Smooth muscle cell (in vitro differentiated cells): ENCODE measurements around the gene RGS16. TPM values are rescaled to one million over a fixed set of nuclear protein-coding genes. Genes with fewer than 3 reads are reported as not detected.

ENCODE experiments used
- DNase-seq: peaks from one replicate; lab custom pipeline; 2025; ENCODE audit not compliant: unreplicated experiment; lab: John Stamatoyannopoulos, UW
- H2AFZ ChIP-seq: fragments of 200-600 bp; sonication (generic); 2 replicates; pipeline ENCODE4 v1.6.0; 2016; ENCODE audit warnings: antibody characterized with exemption, low read depth, mild to moderate bottlenecking
- H3F3A ChIP-seq: fragments of 200-600 bp; sonication (generic); 2 replicates; pipeline ENCODE4 v1.6.0; 2017; ENCODE audit warnings: antibody characterized with exemption, low read depth
- H3K27ac ChIP-seq: fragments of 200-600 bp; sonication (generic); 2 replicates; pipeline ENCODE4 v1.5.1; 2016; ENCODE audit warnings: low read depth, mild to moderate bottlenecking
- H3K27me3 ChIP-seq: fragments of 200-600 bp; sonication (generic); 2 replicates; pipeline ENCODE4 v1.6.1; 2016; ENCODE audit warnings: low read depth, mild to moderate bottlenecking
- H3K36me3 ChIP-seq: fragments of 200-600 bp; sonication (generic); 2 replicates; pipeline ENCODE4 v1.5.1; 2016; ENCODE audit warnings: low read depth
- H3K4me1 ChIP-seq: fragments of 200-600 bp; sonication (generic); 2 replicates; pipeline ENCODE4 v1.5.1; 2016; ENCODE audit warnings: low read depth
- H3K4me2 ChIP-seq: fragments of 200-600 bp; sonication (generic); 2 replicates; pipeline ENCODE4 v1.6.0; 2016; ENCODE audit warnings: mild to moderate bottlenecking
- H3K4me3 ChIP-seq: fragments of 200-600 bp; sonication (generic); 2 replicates; pipeline ENCODE4 v1.5.1; 2016; ENCODE audit warnings: mild to moderate bottlenecking
- H3K79me2 ChIP-seq: fragments of 200-600 bp; sonication (generic); 2 replicates; pipeline ENCODE4 v1.6.0; 2016; ENCODE audit warnings: low read depth, mild to moderate bottlenecking
- H3K9ac ChIP-seq: fragments of 200-600 bp; sonication (generic); 2 replicates; pipeline ENCODE4 v1.6.0; 2016; ENCODE audit warnings: low read depth
- H3K9me3 ChIP-seq: fragments of 200-600 bp; sonication (generic); replicated peaks from 2 replicates; pipeline ENCODE4 v1.5.1; 2016; ENCODE audit warnings: low read depth
- H4K20me1 ChIP-seq: fragments of 200-600 bp; sonication (generic); 2 replicates; pipeline ENCODE4 v1.6.0; 2016; ENCODE audit warnings: low read depth
- CTCF ChIP-seq: fragments of 200-600 bp; sonication (generic); IDR thresholded peaks from 2 replicates; pipeline ENCODE4 v1.5.1; 2017; ENCODE audit warnings: borderline replicate concordance, mild to moderate bottlenecking, antibody characterized with exemption; ENCODE audit not compliant: insufficient read depth, poor library complexity, severe bottlenecking
- WGBS: methylation state at CpG from one replicate; pipeline ENCODE4 v1.1.7; 2016; ENCODE audit warnings: low lambda C conversion rate; 5-methylcytosine and 5-hydroxymethylcytosine counted together
- polyA plus RNA-seq: library from polyadenylated mRNA; unstranded; fragments of >200 nt; fragmentation: Nextera tagmentation; extraction: Ambion mirVana; gene quantifications from 2 replicates; pipeline ENCODE4 v1.2.1, GENCODE V29; 2016
- total RNA-seq: library from RNA; depleted of rRNA; stranded (reverse); fragments of >200 nt; gene quantifications from 2 replicates; pipeline ENCODE4 v1.2.3, GENCODE V29; 2014

RGS16 gene
- total and polyA plus RNA-seq, 2 experiments from 2014 or later = 2.9 to 9.9 TPM

GRCh38 chr1:182603646-182604174, 479 bp downstream of the RGS16 start:
- H4K20me1 ChIP-seq = no peaks in the 10 kb centered on the region
- no peaks in the 10 kb centered on the region for H3F3A ChIP-seq
- no peaks in the 10 kb centered on the region for H3K36me3 ChIP-seq
- H3K9me3 ChIP-seq = no peaks in the 10 kb centered on the region
- no peak for TF ChIP-seq CTCF
- no peaks in the 10 kb centered on the region for H3K27me3 ChIP-seq
- H3K79me2 ChIP-seq = no peaks in the 10 kb centered on the region
- DNase-seq = no peak
- no peak overlapping the region for H3K9ac ChIP-seq
- peak overlapping the region; percentile 48 for H3K4me3 ChIP-seq
- peak overlapping the region; percentile 87 for H3K4me2 ChIP-seq
- H2AFZ ChIP-seq = no peak overlapping the region
- peaks cover 10% of the 10 kb centered on the region for H3K4me1 ChIP-seq
- 2% methylated on average over 10 of the region's 12 CpGs for WGBS
- H3K27ac ChIP-seq = no peak overlapping the region

- Histone ChIP-seq H3K27ac (no peak overlapping the region), H3K79me2 (no peaks in the 10 kb centered on the region), H3K36me3 (no peaks in the 10 kb centered on the region), H2AFZ (no peak overlapping the region), H3K9me3 (no peaks in the 10 kb centered on the region), H3K9ac (no peak overlapping the region), H3K4me1 (peaks cover 10% of the 10 kb centered on the region), H4K20me1 (no peaks in the 10 kb centered on the region), H3K27me3 (no peaks in the 10 kb centered on the region), H3F3A (no peaks in the 10 kb centered on the region), H3K4me2 (peak overlapping the region; percentile 87), H3K4me3 (no peak overlapping the region)
- no peak for TF ChIP-seq CTCF
- 54% methylated on average over 10 of the region's 10 CpGs for WGBS
- no peak for DNase-seq
Measured at GRCh38 chr1:182602935-182603645, 1.1 kb downstream of the RGS16 start.

- Histone ChIP-seq H3K4me1 (peaks cover 10% of the 10 kb centered on the region), H3K27ac (no peak overlapping the region), H3K4me3 (no peak overlapping the region), H3F3A (no peaks in the 10 kb centered on the region), H3K36me3 (no peaks in the 10 kb centered on the region), H3K9ac (no peak overlapping the region), H3K4me2 (no peak overlapping the region), H3K79me2 (no peaks in the 10 kb centered on the region), H3K9me3 (no peaks in the 10 kb centered on the region), H3K27me3 (no peaks in the 10 kb centered on the region), H2AFZ (no peak overlapping the region), H4K20me1 (no peaks in the 10 kb centered on the region)
- WGBS = 78% methylated on average over 4 of the region's 4 CpGs
- no peak for TF ChIP-seq CTCF
- no peak for DNase-seq
Measured at GRCh38 chr1:182601913-182602312, 2.3 kb downstream of the RGS16 start.

GRCh38 chr1:182601416-182601786, 2.8 kb downstream of the RGS16 start:
- peak; percentile 86 for TF ChIP-seq CTCF
- Histone ChIP-seq H2AFZ (no peak overlapping the region), H4K20me1 (no peaks in the 10 kb centered on the region), H3K9me3 (no peaks in the 10 kb centered on the region), H3F3A (no peaks in the 10 kb centered on the region), H3K9ac (no peak overlapping the region), H3K79me2 (no peaks in the 10 kb centered on the region), H3K4me3 (no peak overlapping the region), H3K27me3 (no peaks in the 10 kb centered on the region), H3K27ac (no peak overlapping the region), H3K4me2 (no peak overlapping the region), H3K36me3 (no peaks in the 10 kb centered on the region), H3K4me1 (peaks cover 10% of the 10 kb centered on the region)
- DNase-seq = no peak
- 21% methylated on average over 6 of the region's 6 CpGs for WGBS
